T47D (cell line): Measurements from ENCODE around the gene DGCR8.
"Not testable (repeated sequence)": the region's sequence is repeated elsewhere in the genome, so short reads cannot be mapped to it uniquely, and the experiment has no call there.

Experiments used
- DNase-seq, 2 experiments: peaks; one replicate each; pipeline versions ENCODE4 v3.0.0 to v3.0.0-alpha.2; 2011 to 2012; ENCODE audit warnings: low read depth in 1 of 2, low spot score in 1 of 2
- JUND ChIP-seq: IDR thresholded peaks from 2 replicates; pipeline ENCODE4 v1.6.1; 2012; ENCODE audit warnings: low read depth
- in situ Hi-C: cut with HindIII; loops from 2 replicates; pipeline ENCODE4 v1.10.0; 2016; ENCODE audit warnings: low sequenced_read_pairs, low pct_unique_long_range_greater_than_20kb

DGCR8 gene

DNA sequence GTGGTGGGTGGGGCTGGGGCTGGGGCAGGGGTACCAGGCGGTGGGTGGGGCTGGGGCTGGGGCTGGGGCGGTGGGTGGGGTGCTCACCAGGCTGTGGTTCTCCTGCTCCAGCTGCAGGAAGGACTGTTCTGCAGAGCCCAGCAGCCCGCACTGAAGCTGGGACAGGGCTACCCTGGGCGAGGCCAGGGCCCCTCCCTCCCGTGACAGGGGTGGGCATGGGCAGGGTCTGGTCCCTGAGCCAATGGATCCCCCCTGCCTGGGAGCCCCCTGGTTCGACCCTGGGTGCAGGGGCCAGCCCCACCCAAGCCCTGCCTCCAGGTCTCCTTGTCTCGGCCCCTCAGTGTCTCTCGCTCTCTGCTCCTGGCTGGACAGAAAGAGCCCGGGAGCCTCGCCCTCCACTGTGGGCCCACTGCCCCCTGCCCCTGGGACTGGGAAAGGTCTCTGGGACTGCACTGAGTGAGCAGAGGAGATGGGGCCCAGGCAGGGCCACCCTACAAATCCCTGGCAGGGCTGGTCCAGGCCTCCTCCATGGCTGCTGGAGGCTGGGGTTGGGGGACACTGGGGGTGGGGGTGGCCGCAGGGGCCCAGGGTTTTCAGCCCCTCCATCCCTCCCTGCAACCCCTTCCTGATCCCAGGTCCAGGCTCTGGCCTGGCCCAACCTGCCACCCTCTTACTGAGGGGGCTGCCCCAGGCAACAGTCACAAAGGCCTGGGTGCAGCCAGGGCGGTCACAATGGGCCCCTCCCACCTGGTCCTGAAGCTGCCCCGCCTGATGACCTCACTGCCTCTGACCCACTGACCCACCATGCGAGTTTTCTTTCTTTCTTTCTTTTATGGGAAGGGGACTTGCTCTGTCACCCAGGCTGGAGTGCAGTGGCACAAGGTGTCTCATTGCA is 70.6 kb downstream of the DGCR8 start, which contains the start of gene CCDC188:
CCDC188 (minus strand) TSS at position 675 of the 895 bp plus-strand sequence; CDS start at position 606, 69 bp downstream.
- TF ChIP-seq JUND: no peak
- no peak for DNase-seq
- in situ Hi-C loops: no loop called here

DNA sequence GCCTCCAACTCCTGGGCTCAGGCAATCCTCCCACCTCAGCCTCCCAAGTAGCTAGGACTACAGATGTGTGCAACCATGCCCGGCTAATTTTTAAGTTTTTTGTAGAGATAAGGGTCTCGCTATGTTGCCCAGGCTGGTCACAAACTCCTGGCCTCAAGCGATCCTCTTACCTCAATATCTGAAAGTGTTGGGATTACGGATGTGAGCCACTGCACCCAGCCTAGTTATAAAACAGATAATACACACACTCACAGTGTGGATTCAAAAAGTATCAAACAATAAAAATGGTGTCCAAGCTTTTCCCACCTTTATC is 71.2 kb downstream of the DGCR8 start:
- no peak for TF ChIP-seq JUND
- in situ Hi-C loops: no loop called here
- DNase-seq: no peak

DNA sequence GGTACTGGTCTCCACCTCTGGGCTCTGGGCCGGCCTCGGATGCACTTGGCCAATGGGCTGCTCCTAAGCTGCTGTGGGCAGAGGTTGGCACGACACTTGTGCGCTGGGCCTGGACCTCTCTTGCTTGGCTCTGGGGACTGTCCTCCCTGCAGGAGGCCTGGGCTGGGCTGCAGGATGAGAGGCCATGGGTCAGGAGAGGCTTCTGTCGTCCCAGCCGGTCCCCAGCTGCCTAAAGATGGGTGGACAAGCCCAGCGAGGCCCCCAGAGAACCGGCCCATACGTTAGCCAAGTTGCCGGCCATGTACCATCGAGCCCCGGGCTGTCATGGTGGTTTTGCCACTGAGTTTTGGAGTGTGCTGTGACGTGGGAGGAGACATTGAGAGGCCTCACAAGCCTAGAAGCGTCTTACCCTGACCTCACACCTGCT is 72.4 kb downstream of the DGCR8 start:
- no peak for DNase-seq
- in situ Hi-C loops: no loop called here
- TF ChIP-seq JUND: no peak

DNA sequence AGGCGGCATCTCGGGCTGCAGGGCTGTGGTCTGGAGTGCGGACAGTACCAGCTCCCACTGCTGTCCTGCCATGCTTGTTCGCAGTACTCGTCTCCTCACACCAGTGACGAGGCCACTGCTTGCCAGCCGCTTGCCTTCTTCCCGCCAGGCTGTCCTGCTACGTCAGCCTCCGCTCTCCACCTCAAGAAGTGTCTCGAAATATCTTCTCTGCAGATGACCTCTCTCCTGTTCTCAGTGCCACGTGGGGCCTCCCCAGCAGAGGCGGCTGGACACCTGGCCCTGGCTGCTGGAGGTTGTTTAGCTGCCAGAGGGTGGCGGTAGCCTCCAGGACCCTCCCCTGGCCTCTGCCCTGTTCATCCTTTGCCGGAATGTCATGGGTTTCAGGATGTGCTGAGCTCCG is 73.9 kb downstream of the DGCR8 start:
- DNase-seq: no peak
- in situ Hi-C loops: no loop called here
- no peak for TF ChIP-seq JUND

DNA sequence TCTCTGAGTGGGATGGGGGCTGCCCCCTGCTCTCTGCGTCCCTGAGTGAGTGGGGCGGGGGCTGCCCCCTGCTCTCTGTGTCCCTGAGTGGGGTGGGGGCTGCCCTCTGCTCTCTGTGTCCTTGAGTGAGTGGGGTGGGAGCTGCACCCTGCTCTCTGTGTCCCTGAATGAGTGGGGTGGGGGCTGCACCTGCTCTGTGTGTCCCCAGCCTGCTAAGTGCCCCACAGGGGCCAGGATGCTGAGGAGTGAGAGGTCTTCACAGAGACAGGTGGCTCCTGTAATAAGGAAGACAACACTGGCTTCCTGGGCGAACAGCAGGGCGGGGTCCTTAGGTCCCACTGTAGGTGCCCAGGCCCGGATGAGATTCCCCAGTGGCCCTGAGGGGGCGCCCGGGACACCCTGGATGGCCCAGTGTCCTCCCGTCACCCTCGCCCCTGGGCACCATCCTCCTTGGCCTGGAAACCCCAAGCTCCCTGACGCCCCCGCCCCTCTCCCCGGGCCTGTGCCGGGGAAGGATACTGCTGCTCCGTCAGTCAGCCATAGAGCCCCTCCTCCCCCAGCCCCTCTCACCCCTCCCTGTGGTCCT is 74.7 kb downstream of the DGCR8 start:
- DNase-seq: no peak
- in situ Hi-C loops: no loop called here
- TF ChIP-seq JUND: no peak

DNA sequence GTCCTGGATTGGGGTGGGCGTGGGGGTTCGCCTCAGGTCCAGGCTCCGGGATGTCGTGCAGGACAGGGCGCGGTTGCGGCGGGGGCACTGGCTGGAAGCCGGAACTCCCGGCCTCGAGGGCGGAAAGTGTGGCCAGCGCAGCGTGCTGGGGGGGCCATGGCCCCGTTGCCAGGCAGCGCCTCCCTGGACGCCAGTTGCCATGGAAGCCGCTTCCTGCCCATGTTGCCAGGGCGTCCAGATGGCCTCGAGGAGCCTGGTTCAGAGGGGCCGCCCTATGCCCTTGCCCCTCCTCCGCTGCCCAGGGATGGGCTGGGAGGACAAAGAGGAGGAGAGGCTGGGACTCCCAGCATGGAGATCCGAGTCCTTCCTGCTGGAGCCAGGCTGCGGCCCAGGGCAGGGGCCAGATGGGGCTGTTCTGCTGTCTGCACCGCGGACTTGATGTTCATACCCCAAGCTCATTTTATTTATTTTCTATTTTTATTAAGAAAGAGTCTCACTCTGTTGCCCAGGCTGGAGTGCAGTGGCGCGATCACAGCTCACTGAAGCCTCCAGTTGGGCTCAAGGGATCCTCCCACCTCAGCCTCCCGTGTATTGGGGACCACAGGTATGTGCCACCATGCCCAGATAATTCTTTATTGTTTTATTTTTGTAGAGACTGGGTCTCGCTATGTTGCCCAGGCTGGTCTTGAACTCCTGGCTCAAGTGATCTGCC is 75.4 kb downstream of the DGCR8 start:
- in situ Hi-C loops: no loop called here
- TF ChIP-seq JUND: no peak
- no peak for DNase-seq

DNA sequence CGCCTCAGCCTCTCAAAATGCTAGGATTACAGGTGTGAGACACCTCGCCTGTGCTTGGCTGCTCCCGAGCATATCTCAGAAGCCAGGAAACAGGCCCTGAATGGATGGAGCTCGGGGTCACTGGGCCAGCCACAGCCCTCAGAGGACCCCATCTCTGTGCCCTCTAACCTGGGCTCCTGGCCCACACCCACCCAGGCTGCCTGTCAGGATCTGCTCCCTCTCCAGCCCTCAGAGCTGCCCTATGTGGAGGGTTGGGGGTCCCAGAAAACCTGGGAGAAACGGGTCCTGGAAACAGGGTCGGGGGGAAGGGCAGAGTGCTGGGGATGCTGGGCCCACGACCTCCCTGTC is 76.0 kb downstream of the DGCR8 start:
- no peak for TF ChIP-seq JUND
- in situ Hi-C loops: no loop called here
- DNase-seq: no peak

DNA sequence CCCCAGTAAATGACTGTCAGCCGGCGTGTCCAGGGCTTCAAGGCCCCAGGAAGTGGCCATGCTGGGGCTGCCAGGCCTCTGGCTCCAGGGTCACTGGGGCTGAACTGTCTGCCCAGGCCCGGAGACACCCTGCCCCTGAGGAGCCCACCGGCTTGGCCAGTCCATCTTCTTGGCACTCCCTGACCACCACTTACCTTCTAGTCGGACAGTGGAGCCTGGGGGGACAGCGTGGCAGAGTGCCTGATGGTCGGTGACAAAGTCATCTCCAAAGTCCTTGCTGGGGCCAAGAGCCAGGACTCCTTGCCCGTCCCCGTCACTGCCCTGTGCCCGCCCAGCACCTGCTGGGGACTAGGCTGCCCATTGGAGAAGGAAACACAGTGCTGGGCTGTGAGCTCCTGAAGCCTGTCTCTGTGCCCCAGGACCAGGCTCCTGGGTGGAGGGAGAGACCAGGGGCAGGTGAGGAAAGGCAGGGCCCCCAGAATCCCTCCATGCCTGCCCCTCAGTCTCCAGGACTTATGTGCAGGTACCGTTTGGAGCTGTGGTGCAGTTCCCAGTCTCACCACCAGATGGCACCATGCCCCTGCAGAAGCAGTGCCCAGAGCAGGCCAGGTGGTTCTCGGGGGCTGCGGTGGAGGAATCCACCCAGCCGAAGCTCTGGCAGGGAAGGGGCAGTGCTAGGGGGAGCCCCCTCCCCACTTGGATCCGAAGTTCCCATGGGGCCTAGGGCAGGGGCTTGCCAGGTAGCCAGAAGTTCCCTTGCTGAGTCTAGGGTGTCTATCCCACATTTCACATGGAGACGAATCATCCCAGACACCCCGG is 76.8 kb downstream of the DGCR8 start:
- in situ Hi-C loops: no loop called here
- peak; percentile 52 to 79 for DNase-seq
- no peak for TF ChIP-seq JUND

DNA sequence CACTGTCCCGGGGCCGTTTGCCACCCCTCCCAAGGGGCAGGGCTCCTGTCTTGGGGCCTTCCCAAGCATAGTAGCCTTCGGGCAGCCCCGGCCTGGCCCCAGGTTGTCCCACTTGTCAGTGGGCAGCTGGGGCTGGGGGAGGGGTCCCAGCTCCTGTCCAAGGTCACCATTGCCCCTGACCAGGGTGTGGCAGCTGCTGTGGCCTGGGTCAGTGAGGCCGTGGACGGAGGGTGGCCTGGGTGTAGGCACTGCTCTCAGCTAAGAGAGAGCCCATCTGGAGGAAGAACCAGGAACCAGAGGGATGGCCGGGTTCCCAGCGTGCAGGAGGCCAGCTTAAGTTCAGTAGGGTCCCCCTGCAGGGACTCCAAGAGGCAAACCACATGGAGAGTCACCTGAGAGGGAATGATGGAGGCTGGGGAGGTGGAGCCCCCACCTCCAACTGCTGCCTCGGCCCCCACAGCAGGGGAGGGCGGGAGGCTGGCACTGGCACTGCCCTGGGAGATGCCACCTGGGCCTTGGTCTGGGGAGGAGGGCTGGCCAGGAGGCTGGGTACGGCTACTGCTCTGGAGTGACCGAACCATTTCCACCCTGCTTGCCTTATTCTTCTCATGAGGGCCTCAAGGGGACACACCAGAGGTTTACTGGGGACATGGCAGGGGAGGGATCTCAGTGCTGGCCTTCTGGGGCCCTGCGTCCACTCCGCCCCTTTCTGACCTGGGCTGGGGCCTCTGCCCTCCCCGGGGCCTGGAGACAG is 77.6 kb downstream of the DGCR8 start:
- no peak for TF ChIP-seq JUND
- DNase-seq: no peak
- in situ Hi-C loops: no loop called here

DNA sequence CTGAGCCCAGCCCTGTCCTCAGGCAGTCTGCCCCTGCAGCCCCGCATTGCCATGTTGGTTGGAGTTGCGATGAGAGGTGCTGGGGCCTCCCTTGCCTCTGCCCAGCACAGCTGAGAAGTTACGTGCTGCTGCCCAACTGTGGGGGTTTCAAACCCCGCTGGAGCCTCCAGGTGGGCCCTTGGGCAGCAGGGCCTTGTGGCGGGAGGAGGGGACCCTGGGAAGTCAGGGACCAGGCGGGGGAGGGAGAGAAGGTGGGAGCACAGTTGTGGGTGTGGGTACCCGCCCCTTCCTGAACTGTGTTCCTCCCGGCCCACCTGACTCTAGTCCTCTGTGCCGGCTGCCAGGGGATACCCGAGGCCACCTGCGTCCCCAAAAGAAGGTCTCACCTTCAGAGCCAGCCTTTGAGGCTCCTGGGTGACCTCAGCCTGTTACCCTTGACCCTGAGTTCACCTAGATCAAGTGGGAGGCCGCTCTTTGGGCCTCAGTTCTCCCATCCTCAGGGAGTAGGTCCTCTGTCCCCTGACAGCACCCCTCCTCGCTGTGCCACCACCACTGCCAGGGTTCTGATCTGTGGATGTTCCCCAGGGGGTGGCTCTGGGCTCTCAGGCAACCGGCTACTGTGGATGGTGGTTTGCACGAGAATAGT is 78.5 kb downstream of the DGCR8 start:
- in situ Hi-C loops: no loop called here
- no peak for TF ChIP-seq JUND
- no peak for DNase-seq

DNA sequence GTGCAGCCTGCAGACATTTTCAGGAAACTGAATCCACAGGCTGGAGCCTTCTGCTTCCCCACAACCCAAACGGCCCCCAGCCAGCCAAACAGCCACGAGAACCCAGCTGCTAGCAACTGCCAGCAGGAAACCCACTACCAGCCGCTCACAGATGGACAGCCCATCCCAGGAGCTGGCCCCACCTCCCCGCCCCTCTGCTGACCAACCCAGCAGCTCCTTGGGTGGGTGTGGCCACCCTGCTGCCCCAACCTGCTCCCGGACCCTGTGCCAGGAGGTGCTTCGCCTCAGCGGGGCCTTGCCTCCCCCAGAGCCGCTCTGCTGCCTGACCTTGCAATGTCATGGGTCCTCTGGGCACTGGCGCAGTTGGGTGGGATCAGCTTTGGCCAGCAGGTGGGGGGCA is 79.0 kb downstream of the DGCR8 start:
- TF ChIP-seq JUND: no peak
- in situ Hi-C loops: no loop called here
- no peak for DNase-seq

DNA sequence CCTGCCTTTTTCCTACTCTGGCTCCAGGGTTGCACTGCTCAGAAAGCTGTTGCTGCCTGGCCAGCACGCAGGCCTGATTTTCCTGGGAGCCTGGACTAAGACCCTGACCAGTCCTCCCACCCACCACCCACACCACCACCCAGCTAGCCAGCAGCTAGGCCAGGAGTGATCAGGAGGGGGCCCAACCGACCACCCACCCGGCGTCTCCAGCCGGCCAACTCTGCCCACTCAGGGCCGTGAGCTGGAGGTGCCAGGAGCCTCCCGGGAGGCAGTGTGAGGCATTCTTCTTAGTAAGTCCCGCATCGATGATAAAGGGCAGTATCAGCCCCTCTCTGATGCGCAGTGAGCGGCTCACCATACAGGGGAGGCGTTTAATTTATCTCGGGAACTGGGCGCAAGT is 79.5 kb downstream of the DGCR8 start:
- in situ Hi-C loops, DNase-seq: not testable (repeated sequence)
